ENCODE data around the gene MROH7. TPM values are rescaled to one million over a fixed set of nuclear protein-coding genes. Genes with fewer than 3 reads are reported as not detected.

The MROH7 gene
- total and polyA plus RNA-seq, 2 of the 13 experiments (the other 11 are each of a cell fraction or from before 2014, with no cell fraction given) = 0.09 TPM

GRCh38 chr1:54723985-54724384, 82.4 kb downstream of the MROH7 start:
- Histone ChIP-seq H3K4me3 (replicated peaks in 1 of 3; ENCODE audit: insufficient read depth in 1 of 3, low read depth in 2 of 3, low read length in 3 of 3) (no peak overlapping the region), H3K27ac (ENCODE audit: extremely low read length, insufficient read depth, low read length) (no peak overlapping the region), H4K20me1 (ENCODE audit: insufficient read depth, low read length) (no peaks in the 10 kb centered on the region), H3K36me3 (replicated peaks in 1 of 2; ENCODE audit: control insufficient read depth in 1 of 2, insufficient read depth in 2 of 2, low read length in 2 of 2) (peaks cover 9 to 83% of the 10 kb centered on the region in 2 experiments), H2AFZ (ENCODE audit: low read length) (no peak overlapping the region), H3K4me1 (ENCODE audit: insufficient read depth, low read length) (peaks cover 18% of the 10 kb centered on the region), H3K9ac (ENCODE audit: insufficient read depth, low read depth, low read length) (no peak overlapping the region), H3K9me3 (ENCODE audit: low read length) (no peaks in the 10 kb centered on the region), H3K27me3 (ENCODE audit: control insufficient read depth in 1 of 2, insufficient read depth in 2 of 2, low read length in 2 of 2) (no peaks in the 10 kb centered on the region), H3K4me2 (ENCODE audit: low read depth, low read length) (no peak overlapping the region), H3K79me2 (ENCODE audit: insufficient read depth, low read length) (peaks cover 2% of the 10 kb centered on the region)
- intact Hi-C loops (cut with micrococcal nuclease; ENCODE audit: unreplicated experiment) = no loop called here
- DNase-seq (ENCODE audit: low spot score) = no peak
- no TSS peak for BruUV-seq (replicated peaks)
- no peak for ATAC-seq
- in situ Hi-C loops (cut with HindIII; ENCODE audit: extremely low pct_ligation_motif_present, low pct_unique_long_range_greater_than_20kb) = no loop called here
- ChIA-PET POLR2A (no interaction called here), CTCF (ENCODE audit: low intra/inter-chr PET ratio, low total read pairs) (no interaction called here)
- no peak for FAIRE-seq
- TF ChIP-seq NFE2L2 (IDR thresholded peaks at IDR 0.05; ENCODE audit: low read length) (no peak), ZNF703 (CRISPR knock-in tag; IDR thresholded peaks at IDR 0.05; ENCODE audit: borderline replicate concordance) (no peak), LBX2 (CRISPR knock-in tag; IDR thresholded peaks at IDR 0.05; ENCODE audit: borderline replicate concordance) (no peak), TFAP4 (IDR thresholded peaks at IDR 0.05; ENCODE audit: borderline replicate concordance, low read depth) (no peak), ELF3 (CRISPR knock-in tag; IDR thresholded peaks at IDR 0.05) (no peak), DMTF1 (CRISPR knock-in tag; IDR thresholded peaks at IDR 0.05) (no peak), SIN3A (IDR thresholded peaks at IDR 0.05; ENCODE audit: borderline replicate concordance, low read depth, low read length) (no peak), RBAK (CRISPR knock-in tag; IDR thresholded peaks at IDR 0.05) (no peak), ZNF24 (IDR thresholded peaks at IDR 0.05) (no peak), ZNF407 (CRISPR knock-in tag; IDR thresholded peaks at IDR 0.05; ENCODE audit: not compliant biosample characterization) (no peak), UBTF (CRISPR knock-in tag; IDR thresholded peaks at IDR 0.05) (no peak)

Measured in HepG2 (cell line).